Activated T-cell treated with anti-CD3 and anti-CD28 coated beads for 4 hours (primary cell): ENCODE measurements around the gene INPP5A.

Experiments used
- DNase-seq: peaks from one replicate; pipeline ENCODE4 v3.0.0-alpha.2; 2020

The INPP5A gene

DNA sequence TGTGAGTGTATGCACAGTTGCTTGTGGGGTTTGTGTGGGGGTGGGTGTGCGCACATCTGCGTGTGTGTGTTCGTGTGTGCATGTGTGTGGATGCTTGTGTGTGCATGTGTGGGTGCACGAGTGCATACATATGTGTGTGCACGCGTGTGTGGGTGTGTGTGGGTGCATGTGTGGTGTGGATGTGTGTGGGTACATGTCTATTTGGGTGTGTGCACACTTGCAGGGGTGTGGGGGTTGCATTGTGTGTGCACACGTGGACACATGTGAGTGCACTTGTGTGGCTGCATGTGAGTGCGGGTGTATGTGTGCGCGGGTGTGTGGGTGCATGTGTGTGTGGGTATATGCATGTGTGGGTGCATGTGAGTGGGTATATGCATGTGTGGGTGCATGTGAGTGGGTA is 174.7 kb downstream of the INPP5A start:
- DNase-seq: no peak

DNA sequence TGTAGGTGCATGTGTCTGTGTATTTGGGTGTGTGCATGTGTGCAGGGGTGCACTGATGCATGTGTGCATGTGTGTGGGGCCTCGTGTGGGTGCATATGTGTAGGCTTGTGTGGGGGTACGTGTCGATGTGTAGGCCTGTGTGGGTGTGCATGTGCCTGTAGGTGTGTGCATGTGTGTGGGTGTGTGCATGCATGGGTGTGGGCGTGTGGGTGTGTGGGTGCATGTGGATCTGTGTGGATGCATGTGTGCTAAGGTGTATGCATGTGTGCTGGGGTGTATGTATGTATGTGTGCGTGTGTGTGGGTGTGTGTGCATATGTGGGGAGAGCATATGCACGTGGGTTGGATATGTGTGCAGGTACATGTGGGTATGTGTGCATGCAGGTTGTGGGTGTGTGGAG is 175.2 kb downstream of the INPP5A start:
- DNase-seq: no peak

DNA sequence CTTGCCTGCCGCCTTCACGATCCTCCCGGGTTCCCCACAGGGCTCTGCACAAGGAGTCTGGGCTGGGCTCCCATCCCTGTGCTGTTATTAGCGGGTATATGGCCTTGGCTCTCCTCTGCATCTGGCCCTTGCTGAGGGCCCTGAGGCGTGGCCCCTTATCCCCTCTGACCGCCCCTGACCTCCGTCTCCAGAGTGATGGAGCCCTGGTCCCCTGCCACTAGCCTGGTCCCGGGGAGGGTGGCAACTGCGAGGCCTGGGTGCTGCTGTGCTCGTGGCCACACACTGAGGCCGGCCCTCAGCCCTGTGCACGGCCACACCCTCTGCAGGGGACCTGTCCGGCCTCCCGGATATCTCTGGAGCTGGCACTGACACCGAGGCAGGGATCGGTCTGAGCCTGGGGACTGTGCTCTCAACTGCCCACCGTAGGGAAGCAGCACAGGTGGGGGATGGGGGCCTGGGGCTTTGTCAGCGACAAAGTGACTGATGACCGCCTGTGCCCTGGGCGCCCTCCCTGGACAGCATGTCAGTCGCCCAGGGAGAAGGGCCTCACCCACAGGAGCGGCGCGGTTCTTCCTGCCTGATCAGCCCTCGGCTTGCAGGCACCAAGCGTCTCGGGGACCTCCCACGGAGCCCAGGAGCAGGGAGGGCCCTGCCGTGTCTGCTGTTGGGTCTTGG is 176.0 kb downstream of the INPP5A start:
- no peak for DNase-seq

DNA sequence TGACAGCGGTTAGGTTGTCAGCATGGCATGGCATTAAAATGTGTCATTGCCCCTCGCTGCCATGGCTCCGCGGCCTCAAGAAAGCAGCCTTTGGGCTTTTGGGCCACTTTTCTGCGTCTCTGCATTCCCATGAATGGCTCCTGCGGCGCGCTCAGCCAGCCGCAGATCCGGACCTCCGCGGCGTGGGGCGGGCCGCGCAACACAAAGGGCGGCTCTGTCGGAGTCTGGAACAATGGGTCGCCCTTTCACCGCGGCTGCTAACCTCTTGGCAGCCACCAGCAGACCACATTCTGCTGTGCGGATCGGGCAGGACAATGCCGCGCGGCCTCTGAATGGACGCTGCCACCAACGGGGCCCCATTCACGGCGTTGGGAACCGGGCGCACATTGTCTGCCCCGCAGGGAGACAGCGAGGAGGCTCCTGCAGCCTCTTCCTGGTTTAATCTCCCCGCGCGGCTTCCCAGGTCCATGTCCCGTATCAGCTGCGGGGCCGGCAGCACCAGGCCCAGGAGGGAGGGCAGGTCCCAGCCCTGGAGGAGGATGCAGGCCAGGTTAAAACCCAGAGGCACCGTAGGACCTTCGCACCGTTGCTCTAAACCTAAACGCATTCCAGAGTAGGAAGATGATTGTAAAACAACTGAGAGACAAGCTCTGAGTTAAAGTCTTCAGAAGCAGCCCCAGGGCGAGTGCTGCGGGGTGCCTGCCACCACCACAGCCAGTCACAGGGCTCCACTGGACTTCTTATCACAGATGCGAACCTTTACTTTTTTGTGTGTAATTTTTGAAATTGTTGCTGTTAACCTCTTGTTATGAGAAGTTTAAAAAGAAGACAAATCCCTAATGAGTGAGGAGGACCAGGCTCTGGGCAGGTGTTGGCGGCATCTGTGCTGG is 176.8 kb downstream of the INPP5A start:
- no peak for DNase-seq

DNA sequence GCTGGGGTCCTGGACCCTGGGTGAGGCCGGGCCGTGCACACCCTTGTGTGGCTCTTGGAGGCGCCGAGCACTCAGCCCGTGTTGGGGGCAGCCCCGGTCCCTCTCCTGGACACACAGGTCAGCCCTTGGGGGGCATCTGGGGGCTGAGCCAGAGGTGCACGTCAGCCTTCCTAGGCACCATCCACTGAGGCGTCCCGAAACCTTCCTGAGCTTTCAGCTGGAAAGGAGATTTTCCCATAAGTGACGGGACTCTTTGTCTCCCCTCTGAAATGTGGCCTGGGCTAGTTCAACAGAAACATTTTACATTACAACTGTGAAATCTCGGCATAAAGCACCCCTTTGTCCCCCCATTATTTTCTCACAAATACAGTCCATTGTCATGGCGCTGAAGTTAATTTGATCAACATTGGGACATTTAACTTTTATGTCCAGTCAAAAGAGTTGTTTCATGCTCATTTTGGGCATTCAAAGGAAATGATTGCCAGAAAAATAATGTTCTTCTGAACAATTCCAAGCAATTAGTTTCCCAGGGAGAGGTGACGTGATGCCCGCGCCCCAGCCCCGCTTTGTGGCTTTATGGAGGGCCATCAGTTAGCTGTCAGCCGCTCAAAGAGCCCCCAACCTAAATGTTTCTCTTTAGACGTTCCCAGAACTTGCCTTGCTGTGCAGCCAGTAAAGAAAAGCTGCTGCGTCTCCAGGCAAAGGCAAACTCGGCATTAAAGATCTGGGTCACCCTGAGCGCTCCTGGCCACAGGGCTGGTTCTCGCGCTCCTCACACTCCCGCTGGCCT is 177.6 kb downstream of the INPP5A start:
- DNase-seq: no peak

DNA sequence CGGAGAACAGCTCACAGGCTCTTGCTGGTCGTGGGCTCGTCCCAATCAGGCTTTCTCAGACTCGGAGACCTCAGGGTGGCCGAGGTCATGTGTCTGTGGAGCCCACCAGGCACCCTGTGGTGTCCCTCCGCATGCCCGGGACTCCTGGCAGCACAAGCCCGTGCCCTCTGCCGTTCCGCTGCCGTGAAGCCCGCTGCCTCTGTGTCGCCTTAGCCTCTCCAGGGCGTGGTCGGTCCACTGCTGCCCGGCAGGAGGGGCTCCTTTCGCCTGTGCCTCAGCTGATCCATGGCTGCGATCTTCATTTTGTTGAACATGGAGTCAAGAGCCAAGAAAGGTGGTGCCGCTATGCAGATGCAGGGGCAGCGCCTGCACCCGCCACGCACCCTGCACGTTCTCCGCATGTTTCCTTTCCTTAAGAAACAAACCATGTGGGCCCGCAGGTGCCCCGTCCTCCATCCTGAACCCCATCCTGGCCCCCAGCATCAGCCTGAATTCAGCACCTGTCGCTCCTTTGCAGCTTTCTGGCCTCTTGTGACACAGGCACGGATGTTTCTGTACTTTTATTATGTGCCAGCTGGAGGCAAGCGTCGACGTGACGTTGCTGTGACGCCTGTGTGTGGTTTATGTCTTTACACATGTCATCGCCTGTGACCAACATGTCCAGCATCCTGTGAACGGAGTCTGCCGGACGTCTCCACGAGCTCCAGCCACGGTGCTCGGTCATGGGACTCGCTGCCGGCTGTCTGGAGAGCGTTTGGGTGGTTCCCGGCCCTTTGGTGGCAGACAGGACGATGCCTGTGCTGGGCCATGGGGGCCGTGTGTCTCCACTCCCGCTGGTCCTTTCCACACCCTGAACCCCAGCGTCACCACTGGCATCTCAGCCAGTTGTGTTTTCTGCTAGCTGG is 178.4 kb downstream of the INPP5A start:
- no peak for DNase-seq

DNA sequence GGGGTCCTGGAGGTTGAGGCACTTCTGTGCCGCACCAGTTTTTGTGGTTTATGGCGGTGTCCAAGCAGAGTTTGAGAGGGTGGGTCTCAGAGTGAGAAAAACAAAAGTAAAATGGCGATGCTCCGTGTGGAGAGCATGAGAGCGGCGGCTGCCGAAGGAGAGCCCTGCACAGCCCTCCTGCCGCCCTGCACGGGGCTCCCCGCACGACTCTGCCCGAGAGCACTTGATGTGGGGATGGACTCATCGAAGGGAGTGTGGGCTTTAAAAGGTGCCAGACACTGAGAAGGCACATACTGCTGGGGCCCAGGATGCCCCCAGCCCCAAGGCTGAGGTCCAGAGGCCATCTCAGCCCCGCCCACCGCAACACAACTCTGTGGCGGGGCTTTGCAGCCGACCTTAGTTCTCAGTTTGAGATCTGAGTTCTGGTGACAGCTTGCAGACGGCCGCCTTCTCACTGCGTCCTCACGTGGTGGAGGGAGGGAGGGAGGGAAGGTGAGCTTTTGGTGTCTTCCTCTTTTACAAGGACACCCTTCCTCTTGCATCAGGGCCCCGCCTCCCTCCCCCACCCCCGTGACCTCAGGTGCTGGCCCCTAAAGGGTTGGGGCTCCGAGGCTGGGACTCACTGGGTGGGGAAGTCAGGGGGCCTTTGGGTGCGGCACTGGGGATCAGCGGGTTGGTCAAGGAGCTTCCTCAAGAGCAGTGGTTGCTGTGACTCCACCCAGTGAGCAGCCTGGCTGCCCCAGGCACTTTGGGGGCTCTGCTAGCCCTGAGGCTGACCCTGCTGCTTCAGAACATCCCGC is 179.3 kb downstream of the INPP5A start:
- no peak for DNase-seq

DNA sequence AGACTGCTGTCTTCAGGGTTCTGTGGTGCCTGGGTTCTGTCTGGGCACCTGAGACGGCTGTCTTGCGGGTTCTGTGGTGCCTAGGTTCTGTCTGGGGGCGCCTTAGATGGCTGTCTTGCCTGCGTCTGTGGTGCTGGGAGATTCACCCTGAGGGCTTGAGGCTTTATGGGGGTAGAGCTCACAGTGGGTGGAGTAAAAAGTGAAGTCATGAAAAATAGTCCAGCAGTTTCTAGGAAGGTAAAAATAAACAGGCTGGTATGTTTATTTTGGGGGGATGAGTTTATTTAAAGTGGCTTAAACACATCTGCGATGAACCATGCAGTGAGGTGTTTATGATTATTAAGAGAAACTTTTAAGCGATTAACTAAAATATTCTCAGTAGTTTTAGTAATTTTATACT is 184.1 kb downstream of the INPP5A start:
- DNase-seq: no peak

DNA sequence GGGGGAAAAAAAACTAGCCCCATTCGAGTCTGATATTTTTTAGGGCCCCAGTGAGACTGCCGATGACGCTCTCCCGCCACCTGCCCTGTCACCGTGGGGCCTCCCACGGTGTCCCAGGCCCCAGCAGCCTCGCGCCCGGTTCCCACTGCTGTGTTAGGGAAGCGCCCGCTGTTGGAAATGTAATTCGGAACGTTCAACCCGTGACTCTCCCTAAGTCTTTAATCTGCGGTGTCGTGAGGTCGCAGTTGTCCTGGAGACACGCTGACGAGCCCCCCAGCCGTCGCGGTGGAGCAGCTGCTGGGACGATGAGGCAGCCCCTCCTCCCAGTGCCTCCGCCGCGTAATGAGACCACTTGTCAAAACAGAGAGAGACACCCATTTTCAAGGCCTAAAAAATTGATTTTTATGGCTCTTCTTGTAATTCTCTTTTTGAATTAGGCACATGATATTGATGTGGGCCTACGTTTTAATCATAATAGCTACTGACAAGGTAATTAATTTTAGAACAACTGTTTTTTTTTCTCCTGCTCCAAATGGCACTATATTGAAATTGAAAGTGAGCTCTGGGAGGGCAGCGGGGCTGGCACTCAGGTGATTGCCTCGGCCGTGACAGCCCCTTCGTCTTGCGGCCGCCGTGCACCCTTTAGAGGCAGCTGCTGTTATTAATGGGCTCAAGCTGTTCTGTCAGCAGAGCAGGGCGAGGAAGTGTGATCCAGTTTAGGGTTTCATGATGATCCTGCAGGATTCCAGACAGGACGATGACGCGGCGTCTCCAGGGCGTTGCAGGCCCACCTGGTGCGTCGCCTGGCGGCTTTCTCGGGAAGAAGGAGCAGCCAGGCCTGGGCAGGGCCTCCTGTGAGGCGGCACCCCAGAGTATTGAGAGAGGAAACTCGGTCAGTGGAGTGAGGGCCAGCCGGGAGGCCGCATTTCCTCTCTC is 185.1 kb downstream of the INPP5A start:
- no peak for DNase-seq

DNA sequence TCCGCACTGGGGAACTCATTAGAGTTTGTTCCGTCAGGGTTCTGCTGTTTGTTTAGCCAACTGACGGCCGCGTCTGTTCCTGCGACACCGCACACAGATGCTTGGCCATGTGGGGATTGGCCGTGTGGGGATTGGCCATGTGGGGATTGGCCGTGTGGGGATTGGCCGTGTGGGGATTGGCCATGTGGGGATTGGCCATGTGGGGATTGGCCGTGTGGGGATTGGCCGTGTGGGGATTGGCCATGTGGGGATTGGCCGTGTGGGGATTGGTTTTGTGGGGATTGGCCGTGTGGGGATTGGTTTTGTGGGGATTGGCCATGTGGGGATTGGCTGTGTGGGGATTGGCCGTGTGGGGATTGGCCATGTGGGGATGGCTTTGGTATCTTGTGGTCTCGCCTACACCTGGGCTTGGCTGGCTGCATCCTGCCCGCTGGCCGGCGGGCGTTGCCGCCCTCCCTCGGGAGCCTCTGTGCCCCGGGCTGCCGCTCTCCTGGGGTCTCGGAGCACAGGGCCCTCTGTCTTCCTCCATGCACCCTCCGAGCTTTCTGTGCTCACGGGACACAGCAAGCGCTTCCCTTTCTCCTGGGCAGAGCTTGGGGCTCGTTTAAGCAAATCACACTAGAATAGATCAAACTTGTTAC is 185.9 kb downstream of the INPP5A start:
- DNase-seq: no peak

DNA sequence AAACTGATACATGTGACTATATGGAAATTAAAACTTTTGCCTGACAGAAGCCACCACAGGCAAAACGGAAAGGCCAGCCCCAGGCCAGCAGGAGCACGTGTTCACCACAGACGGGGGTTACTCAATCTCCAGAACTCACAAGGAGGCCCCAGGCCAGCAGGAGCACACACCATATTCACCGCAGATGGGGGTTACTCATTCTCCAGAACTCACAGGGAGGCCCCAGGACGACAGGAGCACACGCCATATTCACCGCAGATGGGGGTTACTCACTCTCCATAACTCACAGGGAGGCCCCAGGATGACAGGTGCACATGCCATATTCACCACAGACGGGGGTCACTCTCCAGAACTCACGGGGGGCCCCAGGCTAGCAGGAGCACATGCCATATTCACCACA is 186.9 kb downstream of the INPP5A start:
- DNase-seq: no peak

DNA sequence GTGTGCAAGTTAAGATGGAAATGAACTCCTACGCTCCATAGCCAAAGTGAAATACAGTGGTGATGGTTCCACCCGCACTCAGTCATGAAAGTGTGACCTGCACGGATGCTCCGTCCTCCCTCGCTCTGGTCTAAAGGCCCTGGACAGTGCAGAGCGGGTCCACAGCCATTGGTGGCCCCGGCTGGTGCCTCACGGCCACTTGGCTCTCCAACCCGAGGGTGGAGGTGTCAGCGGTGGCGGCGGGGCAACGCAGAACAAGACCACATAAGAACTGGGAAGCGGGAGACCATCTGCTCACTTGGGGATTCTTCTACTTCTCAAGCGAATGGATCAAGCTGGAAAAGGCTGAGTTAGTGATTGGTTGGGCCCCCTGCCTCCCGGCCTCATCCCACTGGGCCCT is 187.6 kb downstream of the INPP5A start:
- no peak for DNase-seq

DNA sequence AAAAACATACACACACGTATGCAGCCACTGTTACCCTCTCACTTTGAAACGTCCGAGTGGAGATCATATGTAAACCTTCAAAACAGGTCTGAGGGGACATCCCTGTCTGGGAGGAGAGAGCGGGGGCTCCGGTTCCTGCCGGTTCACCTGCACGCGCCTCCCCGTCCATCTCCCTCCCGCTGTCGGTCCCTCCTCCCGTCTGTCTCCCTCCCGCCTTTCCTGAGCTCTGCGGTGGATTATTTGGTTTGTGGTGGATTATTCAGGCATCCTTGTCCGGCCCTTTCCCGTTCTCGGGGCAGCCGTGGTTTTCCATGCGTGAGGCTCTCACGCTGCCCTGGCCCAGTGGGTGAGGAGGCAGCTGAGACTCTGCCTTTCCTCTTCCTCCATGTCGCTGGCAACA is 188.6 kb downstream of the INPP5A start:
- DNase-seq: no peak

DNA sequence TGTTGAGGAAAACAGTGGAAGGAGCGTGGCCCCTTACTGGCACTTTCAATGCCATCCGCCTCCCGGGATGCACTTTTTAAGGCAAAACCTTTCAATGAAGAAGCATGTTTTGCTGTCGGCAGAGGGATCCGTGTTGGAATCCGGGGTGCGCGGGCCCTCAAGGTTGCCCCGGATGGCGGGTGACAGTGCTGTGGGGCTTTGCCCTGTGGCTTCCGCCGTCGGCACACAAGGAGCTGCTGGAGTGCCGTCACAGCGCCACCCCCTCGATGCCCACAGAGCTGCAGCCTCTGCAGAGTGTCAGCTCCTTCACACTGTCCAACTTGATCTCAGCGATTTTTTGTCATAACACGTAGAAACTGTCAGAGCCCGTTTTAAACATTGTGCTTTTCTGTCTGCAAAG is 189.4 kb downstream of the INPP5A start:
- DNase-seq: no peak

DNA sequence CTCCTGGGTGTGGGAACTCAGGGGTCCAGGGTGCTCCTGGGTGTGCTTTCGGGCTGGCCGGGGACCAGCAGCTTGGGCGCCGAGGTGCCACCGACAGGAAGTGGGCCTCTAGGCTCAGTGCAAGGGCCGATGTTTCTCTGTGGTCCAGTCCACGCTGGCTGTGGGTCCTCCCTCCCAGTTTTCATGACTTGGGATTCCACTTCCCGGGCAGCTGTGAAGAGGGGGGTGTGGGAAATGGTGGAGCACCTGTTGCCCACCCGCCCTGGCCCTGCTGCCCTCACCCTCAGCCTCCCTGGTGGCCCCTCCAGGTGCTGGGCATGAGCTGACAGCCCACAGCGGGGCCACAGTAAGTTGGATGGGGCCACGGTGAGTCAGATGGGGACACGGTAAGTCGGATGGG is 189.8 kb downstream of the INPP5A start:
- DNase-seq: no peak

DNA sequence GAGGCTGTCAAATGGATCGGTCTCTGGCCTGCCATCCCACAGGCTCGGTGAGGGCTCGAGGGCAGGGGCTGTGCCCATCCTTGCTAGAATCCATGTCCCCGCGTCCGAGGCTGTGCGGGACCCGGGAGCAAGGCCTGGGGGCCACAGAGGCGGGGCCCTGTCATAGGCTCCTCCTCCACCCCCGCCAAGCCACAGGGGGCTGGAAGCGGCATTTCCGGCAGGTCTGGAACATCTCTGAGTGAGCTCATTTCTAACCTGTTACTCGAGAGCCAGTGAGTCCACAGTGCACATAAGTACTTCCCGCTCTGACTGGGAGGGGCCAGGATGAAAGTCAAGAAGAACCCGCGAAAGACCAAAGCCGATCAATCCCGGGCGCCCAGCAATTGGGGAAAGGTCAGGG is 190.7 kb downstream of the INPP5A start:
- DNase-seq: no peak

DNA sequence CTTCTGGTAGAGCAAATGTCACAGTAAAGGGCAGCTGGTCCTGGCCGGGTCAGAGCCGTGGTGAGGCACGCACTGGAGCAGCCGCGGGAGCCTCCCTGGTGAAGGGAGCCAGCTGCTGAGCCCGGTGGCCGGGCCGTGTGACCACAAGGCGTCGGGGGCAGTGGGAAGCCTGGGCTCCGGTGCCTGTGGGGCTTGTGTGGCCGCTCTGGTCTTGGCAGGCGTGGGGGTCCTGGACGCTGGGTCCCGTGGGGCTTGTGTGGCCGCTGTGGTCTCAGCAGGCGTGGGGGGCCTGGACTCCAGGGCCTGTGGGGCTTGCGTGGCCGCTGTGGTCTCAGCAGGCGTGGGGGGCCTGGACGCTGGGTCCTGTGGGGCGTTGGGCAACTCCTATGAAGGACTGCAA is 191.2 kb downstream of the INPP5A start:
- DNase-seq: no peak

DNA sequence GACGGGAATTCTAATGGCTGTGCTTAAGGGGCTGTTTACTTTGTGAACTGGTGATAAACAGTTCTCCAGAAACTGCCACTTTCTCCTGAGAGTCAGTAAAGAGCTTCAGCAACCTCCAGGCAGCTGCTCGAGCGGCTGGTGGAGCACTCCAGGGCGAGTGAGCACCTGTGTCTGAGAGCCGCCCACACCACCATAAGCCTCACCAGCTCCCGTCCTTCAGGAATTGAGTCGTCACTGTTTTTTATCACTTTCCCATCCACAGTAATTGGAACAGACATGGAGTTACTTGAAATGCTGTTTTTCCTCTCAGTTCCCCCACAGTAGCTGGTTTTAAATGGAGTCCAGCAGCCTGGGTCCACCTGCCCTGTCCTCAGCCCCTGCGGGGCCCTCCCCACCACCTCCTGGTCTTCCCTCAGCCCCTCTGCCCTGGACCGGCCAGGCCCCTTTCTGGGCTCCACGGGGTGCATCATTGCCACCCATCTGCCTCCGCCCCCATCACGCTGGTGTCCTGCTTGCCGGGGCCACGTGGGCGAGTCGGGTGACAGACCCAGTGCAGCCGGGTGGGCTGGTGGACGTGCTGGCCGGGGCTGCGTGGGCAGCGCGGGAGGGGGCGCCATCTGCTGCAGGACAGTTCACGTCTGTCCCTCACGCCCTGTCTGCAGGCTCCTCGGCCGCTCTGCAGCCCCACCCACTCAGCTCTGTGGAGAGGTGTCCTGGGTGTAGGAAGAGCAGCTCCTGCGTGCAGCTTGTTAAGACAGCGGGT is 192.4 kb downstream of the INPP5A start:
- no peak for DNase-seq

DNA sequence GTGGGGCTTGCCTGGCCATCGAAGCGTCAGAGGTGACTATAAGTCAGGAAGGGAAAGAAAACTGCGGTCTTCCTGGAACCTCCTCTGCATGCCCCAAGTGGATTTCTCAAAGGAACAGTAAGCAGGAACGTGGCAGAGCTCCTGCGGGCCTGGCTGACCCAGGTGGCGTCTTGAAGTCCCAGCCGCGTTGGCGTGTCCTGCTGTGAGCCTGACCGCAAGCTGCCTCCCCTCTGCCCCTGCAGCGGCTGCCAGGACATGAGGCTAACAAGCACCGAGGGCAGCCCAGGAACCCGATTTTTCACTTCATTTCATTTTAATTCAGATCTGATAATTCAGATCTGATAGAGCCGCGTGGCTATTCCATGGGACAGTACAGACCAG is 193.0 kb downstream of the INPP5A start:
- no peak for DNase-seq
